HL-60 (cell line): ENCODE measurements around the gene NUDT6.

Experiments
- DNase-seq, 2 experiments: peaks; one replicate each; pipeline ENCODE4 v3.0.0-alpha.2; 2010 to 2020; ENCODE audit warnings: low read depth in 1 of 2, low spot score in 1 of 2
- H3K27ac ChIP-seq: fragments of 250-450 bp; sonication (Bioruptor Pico); replicated peaks from 2 replicates; pipeline ENCODE4 v1.5.1; 2020; ENCODE audit warnings: mild to moderate bottlenecking, moderate library complexity
- H3K27me3 ChIP-seq: fragments of 250-450 bp; sonication (Bioruptor Pico); 2 replicates; pipeline ENCODE4 v1.5.1; 2021; ENCODE audit warnings: mild to moderate bottlenecking, moderate library complexity; ENCODE audit not compliant: insufficient read depth, poor library complexity, severe bottlenecking
- H3K4me3 ChIP-seq: replicated peaks from 2 replicates; pipeline ENCODE4 v1.5.1; 2011; ENCODE audit warnings: mild to moderate bottlenecking, control low read depth, low read length; ENCODE audit not compliant: insufficient read depth
- CTCF ChIP-seq: IDR thresholded peaks from one replicate; pipeline ENCODE4 v1.5.1; 2011; ENCODE audit warnings: low read length, control low read depth, inconsistent platforms; ENCODE audit not compliant: insufficient read depth
- GABPA ChIP-seq: IDR thresholded peaks from 2 replicates; pipeline ENCODE4 v1.6.1; 2012; ENCODE audit warnings: low read depth
- POLR2AphosphoS5 ChIP-seq: IDR thresholded peaks from 2 replicates; pipeline ENCODE4 v1.6.1; 2012; ENCODE audit warnings: low read depth
- REST ChIP-seq: IDR thresholded peaks from 2 replicates; pipeline ENCODE4 v1.6.1; 2012; ENCODE audit warnings: low read depth; ENCODE audit not compliant: insufficient replicate concordance
- SPI1 ChIP-seq: IDR thresholded peaks from 2 replicates; pipeline ENCODE4 v1.6.1; 2012; ENCODE audit warnings: low read depth, mild to moderate bottlenecking, borderline replicate concordance

The NUDT6 gene

DNA sequence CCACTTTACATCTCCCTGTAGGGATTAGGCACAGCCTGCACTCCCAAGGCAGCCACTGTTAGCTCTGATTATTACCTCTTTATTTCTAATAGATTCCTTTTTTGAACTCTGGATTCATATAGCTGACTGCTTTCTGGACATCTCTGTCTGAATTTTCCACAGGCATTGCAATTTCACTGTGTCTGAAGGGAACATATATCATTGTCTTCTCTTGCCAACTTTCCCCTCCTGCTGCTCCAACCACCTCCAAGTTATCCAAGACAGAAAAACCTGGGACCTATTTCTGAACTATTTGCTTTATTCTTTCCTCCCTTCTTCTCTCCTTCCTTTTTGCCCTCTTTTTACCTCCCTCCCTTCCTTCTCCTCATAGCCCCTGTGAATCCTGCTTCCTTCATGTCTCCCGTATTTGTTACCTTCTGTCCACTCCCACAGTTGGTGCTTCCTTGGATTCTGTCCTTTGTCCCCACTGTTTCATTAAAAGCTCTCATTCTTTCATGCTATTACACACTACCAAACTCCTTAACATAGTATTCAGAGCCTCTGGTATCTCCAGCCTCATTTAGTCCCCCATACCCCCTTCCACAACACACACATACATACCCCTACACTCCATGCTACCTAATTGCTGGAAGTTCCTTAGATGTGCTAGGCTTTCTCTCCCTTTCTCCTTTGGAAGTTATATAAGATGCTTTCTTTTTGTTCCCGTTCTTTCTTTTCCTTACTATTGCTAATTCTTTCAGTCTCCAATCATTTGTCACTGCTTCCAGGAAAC lies 61.0 kb downstream of the NUDT6 start:
- H3K27ac ChIP-seq = no peak overlapping the region
- no peak for TF ChIP-seq GABPA
- TF ChIP-seq POLR2AphosphoS5 = no peak
- no peak for TF ChIP-seq SPI1
- TF ChIP-seq REST = no peak
- TF ChIP-seq CTCF = no peak
- no peak for DNase-seq
- no peaks in the 10 kb centered on the region for H3K27me3 ChIP-seq
- H3K4me3 ChIP-seq = no peak overlapping the region

DNA sequence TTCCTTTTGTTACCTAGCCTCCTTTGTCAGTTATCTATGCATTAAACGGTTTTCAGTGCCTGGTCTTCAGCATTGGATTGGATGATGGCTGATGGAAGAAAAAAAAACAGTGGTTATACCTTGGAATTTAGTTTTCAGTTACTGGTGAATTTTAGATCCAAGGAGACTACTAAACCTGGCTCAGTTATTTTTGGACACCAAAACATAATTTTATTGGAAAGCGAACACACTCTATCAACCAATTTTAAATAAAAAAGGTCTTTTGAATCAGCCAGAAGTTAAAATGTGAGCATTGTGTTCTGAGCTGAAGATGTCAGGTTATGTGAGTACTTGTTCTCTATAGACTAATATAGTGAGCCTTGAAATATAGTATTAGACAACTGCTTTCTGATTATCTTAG lies 63.7 kb downstream of the NUDT6 start:
- TF ChIP-seq REST = no peak
- no peak for TF ChIP-seq SPI1
- no peak for TF ChIP-seq POLR2AphosphoS5
- TF ChIP-seq CTCF = no peak
- no peak for TF ChIP-seq GABPA
- Histone ChIP-seq H3K4me3 (no peak overlapping the region), H3K27ac (no peak overlapping the region), H3K27me3 (no peaks in the 10 kb centered on the region)
- DNase-seq = no peak

DNA sequence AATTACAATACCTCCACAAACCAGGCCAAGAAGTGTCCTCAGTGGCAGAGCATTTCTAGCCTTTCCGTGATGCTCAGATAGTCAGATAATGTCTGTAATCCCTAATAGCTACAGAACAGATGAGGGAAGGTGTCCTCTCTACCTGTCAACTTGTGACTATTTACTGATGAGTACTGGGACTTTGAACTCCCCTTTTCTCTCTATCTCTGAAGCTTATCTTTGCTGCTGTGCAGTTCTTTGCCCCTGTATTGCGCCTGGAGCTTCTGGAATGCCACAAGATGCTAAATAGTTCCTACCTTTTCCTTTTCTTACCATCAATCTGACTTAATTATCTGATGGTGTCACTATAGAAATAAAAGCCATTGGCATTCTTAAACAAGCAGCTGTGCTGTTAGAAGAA lies 65.2 kb downstream of the NUDT6 start:
- TF ChIP-seq GABPA (no peak), SPI1 (no peak), POLR2AphosphoS5 (no peak), REST (no peak), CTCF (no peak)
- no peak for DNase-seq
- Histone ChIP-seq H3K4me3 (no peak overlapping the region), H3K27me3 (no peaks in the 10 kb centered on the region), H3K27ac (no peak overlapping the region)
